ENCODE measurements around the gene CRTC3.
"Not testable (repeated sequence)": the region's sequence is repeated elsewhere in the genome, so short reads cannot be mapped to it uniquely, and the experiment has no call there.

The CRTC3 gene

DNA sequence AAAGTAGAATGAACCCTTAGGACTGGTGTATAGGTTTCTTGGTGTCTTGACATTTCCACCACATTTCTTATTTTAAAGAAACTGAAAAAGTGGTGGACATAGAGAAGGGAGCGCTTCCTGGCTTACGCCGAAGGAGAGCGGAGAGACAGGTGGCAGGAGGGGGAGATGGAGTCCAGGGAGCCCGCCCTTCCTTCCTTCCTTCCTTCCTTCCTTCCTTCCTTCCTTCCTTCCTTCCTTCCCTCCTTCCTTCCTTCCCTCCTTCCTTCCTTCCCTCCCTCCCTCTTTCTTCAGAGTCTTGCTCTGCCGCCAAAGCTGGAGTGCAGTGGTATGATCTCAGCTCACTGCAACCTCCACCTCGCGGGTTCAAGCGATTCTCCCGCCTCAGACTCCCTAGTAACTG is 143.6 kb downstream of the CRTC3 start:
- not testable (repeated sequence) for DNase-seq (ENCODE audit: low read depth, low spot score)

DNA sequence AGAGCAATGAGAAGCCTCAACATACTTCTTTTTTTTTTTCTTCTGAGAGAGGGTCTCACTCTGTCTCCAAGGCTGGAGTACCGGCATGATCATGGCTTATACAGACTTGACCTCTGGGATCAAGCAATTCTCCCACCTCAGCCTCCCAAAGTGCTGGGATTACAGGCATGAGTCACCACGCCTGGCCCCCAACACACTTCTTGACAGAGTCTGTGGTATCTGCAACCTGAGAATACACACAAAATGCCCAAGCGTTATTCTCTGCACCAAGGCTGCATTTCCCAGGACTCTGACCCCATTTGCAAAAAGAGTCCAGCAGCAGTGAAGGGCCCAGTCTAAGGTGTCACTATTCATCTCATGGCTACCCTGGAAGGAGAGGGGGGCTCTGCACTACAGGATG is 144.8 kb downstream of the CRTC3 start:
- peak; percentile 28 for DNase-seq (ENCODE audit: low read depth, low spot score)

DNA sequence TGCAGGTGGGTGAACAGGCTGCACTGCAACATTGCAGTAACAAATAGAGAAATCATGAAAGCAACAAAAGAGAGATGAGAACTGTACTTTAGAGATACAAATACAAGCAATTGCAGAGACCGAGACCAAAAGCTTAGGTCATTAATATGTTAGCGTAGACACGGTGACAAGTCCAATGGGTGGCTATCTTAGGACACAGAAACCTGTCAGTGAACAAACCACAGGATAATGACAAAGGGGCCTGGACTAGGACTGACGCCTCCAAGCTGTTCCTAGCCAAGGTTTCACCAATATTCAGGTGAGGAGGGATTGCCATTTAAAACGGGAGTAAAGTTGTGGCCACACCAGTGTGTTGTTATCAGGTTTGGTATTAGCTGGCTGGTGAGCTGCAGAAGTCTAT is 145.7 kb downstream of the CRTC3 start:
- no peak for DNase-seq (ENCODE audit: low read depth, low spot score)

DNA sequence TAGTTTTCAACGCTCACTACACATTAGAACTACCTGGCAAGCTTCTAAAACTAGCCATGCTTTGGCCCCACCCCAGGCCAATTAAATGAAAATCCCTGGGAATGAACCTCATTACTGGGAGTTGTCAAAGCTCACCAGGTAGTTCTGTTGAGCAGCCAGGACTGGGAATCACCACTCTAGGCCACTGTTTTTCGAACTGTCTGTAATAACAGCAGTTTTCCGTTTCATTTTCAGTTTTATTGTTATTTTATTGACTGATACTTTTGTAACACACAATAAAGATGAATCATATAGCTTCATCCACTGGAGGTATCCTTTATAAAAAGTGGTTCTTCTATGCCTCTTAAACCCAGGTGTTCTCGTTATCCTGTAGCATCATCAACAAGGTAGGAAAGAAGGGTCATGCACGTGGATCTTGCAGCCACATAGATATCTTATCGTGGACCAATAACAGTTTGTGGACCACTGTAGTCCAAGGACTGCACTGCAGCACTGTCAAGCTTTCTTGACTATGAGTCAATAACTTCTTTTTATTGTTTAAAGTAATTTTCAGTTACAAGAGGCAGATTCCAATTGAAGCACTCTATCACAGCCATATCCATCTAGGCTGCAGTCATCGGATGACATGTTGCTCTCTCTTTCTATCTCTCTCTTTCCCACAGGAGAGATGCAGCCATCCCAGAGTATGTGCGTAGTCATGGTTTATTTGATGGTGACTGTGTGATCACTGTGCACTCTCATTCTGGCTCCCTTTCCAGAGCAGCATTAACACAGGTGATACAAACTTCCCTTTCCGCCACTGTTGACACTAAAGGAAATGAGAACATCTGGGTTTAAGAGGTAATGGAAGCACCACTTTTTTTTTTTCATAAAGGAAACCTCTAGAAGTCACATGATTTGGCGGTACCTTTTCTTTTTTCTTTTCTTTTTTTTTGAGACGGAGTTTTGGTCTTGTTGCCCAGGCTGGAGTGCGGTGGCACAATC is 148.4 kb downstream of the CRTC3 start:
- DNase-seq (ENCODE audit: low read depth, low spot score), result no peak

DNA sequence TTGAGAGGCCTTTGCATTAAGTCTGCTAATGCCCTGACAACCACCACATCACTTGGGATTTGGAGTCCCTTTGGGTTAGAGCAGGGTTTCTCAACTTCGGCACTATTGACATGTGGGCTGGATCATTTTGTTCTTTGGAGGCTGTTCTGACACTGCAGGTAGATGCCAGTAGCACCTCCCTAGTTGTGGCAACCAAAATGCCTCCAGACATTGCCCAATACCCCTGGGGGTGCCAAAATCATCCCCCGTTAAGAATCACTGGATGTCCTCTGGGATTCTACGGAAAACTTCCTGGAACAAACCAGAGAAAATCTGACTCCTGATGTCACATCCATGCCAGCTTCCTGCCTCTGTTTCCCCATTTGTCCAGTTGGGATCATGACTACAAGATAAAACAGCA is 150.2 kb downstream of the CRTC3 start:
- DNase-seq (ENCODE audit: low read depth, low spot score), result no peak

DNA sequence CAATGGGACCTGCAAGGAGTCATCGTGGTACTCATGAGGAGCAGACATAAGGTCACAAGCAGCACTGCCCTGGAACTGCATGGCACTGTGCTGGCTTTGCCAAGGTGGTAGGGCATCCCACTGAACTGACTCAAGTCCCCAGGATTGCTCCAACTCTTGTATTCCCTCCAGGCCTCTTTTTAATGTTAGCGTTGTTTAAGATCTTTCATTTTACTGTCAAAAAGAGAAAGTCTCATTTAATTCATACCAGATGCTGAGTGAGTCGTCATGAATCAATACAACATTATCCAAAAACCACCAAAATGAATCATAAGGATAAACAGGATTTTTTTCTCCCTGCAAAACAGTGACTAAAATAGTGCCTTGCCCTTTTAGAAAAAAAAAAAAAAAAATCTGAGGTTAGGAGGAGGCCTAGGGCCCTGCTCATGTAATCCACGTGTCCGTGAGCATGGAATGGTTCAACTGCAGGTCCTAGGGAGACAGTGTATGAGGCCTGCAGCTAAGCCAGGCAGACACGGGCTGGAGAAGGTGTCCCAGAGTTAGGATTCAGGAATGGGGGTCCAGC is 150.7 kb downstream of the CRTC3 start:
- DNase-seq (ENCODE audit: low read depth, low spot score), result peak; percentile 56

DNA sequence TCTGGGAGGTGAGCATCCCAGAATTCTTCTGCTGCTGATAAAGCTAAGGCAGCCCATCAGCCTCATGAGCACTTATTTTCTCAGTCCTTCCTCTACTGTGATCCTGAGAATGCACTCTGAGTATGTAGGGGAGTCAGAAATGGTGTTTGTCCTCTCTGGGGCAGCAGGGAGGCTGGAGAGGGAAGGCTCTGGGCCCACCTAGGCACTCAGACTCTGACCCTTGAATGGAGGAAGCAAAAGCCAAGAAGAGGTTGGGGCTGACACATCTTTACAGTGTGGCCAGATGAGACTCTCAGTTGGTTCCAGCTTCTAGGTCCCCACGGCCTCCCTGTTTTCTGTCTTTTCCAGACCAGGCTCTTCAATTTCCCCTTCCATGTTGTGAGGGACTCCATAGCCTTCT is 151.3 kb downstream of the CRTC3 start:
- DNase-seq (ENCODE audit: low read depth, low spot score), result no peak

DNA sequence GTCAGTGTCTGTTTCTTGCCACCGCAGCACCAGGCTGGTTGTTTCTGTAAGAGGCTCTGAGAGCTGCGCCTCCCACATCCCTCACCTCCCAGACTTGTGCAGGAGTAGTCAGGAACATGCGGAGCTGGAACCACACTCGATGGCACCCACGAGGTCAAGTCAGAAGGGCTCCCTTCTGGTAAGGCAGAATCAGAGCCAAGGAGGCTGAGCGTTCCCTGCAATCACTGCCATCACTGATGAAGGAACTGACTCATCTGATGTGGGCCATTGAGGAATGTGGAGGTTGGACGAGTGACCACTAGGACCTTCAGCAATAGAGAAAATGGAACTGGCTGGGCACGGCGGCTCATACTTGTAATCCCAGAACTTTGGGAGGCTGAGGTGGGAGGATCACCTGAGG is 151.8 kb downstream of the CRTC3 start:
- peak; percentile 70 for DNase-seq (ENCODE audit: low read depth, low spot score)

DNA sequence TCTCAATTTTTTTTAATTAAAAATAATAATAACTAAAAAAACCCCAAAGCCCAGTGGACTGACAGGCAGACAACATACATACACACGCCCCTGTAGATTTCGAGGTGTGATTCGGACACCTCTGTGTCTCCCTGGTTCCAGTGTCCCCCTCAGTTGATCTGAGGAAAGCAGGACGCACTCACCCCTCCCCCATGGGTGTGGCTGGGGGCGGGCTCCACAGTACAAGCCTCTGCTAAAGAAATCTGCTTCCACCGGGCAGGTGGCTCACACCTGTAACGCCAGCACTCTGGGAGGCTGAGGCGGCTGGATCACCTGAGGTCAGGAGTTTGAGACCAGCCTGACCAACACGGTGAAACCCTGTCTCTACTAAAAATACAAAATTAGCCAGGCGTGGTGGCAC is 153.6 kb downstream of the CRTC3 start:
- no peak for DNase-seq (ENCODE audit: low read depth, low spot score)

DNA sequence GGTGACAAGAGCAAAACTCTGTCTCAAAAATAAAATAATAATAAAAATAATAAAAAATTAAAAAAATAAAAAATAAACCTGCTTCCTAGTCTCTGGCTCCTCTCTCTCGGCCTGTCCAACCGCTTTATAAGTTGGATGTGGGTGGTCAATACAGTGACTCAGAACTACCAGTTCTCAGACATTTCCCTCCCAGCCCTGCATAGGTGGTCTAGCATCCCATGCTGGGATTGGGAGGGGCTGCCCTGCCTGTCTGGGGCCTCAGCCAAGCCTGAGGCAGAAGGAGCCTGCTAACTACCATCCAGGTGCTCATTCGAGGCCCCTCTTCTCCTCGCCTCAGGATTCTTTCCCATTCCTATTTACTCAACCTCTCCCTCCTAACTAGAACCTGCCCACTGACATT is 154.2 kb downstream of the CRTC3 start:
- no peak for DNase-seq (ENCODE audit: low read depth, low spot score)

DNA sequence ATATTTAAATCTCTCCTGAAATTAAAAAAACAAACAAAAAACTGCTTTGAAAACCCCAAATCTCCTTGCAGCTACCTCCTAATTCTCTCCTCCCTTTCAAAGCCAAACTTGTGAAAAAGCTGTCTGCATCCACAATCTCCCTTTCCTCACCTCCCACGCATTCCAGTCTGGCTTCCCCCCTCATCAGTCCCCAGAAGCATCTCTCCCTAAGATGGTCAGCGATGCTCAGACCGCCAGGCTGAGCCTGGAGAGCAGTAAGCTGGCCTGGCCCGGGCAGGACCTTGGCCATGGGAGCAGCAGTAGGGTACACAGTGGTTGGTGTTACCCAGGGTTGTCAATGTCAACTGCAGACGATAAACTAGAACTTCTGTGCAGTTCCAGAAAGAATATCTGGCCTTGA is 154.6 kb downstream of the CRTC3 start:
- DNase-seq (ENCODE audit: low read depth, low spot score), result no peak

DNA sequence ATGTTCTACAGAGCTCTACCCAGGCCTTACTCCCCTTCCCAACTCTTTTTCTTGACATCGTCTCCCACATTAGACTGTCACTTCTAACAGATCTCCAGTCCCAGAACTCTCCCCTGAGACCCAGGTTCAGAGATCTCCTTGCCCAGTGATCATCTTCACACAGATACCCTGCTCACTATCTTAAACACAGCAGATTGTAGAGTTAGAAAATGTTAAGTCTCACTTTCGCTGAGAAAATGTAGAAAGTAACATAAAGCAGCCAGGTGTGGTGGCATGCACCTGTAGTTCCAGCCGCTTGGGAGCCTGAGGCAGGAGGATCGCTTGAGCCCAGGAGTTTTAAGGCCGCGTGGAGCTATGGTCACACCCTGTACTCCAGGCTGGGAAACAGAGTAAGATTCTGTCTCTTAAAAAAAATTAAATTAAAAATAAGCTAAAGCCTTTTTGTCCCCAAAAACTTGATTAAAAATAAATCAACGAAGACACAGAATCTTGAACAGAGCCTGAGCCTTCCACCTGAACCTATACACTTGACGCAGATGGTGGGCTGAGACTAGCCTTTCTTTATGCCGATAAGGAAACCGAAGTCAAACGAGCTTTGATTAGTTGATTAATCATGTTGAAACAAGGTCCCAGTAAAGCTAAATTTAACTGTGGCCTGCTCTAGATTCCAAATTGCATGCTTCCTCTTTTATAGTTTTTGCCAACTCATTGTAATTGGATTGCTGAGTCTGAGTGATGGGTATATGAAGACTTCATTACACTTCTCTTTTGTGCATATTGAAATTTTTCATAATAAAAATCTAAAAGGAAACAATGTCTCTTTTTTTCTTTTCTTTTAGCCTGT is 156.1 kb downstream of the CRTC3 start:
- DNase-seq (ENCODE audit: low read depth, low spot score), result no peak

DNA sequence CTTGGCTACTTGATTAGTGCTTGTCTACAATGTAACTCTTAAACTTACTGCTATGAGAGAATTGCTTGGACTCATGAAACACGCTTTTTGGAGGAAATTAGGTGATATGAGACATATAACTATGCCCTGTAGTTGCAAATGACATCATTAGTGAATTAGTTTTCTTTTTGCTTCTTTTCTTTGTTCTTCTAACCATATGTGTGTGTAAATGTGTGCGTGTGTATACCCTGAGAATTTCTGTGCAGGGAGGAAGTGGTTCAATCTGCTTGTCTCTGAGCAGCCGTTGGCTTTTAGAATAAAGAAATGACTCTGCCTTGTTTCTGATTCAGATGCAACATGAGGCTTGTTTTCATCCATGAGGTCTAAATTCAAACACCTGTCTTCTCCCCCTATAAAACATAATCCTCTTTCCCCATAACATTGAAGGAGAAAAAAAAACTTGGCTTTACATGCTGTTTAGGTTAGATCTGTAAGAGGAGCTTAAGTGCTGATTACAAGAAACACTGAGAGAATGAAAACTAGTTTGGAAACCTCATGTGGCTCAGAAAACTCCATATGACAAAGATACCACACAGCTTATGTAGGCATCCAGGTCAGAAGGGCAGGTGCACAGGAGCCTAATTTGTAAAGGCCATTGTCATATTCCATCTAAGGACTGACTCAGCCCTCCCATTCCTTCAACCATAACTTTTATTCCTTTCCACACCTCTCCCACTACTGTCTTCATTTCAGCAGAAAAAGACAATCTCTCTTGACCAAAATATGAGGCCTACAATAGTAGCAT is 156.9 kb downstream of the CRTC3 start:
- no peak for DNase-seq (ENCODE audit: low read depth, low spot score)

DNA sequence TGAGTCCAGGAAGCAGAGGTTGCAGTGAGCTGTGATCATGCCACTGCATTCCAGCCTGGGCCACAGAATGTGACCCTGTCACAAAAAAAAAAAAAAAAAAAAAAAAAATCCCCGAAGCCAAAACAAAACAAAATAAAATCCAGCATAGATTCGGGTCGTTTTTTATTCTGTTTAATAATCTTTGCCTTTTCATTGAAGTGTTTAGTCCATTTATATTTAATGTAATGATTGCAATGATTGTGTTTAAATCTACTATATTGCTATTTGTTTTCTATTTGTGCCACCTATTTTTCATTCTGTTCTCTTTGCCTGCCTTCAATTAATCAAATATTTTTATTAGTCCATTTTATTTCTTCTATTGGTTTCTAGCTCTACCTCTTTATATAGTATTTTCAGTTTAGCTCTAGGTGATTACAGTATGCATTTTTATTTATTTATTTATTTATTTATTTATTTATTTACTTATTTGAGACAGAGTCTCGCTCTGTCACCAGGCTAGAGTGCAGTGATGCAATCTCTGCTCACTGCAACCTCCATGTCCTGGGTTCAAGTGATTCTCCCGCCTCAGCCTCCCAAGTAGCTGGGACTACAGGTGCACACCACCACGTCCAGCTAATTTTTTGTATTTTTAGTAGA is 159.7 kb downstream of the CRTC3 start:
- DNase-seq (ENCODE audit: low read depth, low spot score), result not testable (repeated sequence)

DNA sequence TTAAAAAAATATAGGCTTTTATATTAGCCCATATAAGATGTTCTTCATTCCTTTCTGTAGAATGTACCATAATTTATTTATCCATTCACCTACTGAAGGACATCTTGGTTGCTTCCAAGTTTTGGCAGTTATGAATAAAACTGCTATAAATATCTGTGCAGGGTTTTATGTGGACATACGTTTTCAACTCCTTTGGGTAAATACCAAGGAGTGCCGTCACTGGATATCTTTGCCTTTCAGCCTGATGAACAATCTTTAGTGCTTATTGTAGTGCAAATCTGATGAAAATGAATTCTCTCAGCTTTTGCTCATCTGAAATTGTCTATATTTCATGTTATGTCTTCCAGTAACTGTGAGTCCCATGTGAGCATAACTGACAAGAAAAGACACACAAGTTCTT is 160.9 kb downstream of the CRTC3 start:
- DNase-seq (ENCODE audit: low read depth, low spot score), result no peak

DNA sequence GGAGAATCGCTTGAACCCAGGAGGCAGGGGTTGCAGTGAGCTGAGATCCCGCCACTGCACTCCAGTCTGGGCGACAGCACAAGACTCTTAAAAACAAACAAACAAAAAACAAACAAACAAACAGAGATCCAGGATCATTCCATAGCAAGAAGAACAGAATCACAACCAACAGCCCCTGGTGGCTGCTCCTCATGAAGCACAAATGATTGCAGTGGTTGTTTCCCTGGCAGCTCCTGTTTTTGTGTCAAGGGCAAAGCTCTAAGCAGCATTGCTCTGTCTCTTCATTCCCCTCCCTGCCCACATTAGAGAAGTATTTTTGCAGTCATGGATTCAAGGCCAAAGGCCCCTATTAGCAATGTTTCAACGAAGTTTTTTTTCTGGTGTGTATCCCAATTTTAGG is 161.6 kb downstream of the CRTC3 start:
- no peak for DNase-seq (ENCODE audit: low read depth, low spot score)

DNA sequence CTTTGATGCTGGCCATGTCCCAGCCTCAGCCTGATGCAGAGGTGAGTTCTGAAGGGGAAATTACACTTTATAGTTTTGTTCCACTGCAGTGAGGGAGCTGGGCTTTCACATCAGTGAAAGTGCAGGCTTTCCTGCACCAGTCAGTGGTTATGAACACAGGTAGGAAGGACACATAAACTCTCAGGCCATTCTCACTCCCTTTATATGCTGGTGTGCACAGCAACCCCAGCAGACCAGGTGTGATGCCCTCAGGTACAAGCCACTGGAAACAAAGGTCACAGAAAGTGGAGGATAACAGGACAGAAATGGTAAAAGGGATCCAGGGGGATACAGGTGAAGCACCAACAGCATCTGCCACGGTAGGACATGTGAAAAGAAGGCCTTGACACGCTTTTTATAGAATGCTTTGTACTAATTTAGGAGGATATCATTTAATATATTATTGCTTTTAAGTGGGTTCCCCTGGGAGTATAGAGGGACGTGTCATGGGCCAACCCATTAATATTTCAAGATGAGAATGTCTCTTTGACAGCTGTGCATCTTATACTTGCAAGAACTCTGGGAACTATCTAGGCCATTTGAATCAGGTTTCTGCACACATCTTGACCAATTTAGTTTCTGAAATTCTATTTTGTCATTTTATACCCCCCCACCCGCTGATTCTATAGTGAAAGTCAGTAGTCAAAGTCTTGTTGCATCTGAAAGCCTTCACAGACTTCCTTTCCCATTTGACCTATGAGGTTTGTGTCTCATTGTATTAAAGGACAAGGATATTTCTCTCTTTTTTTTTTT is 162.5 kb downstream of the CRTC3 start:
- DNase-seq (ENCODE audit: low read depth, low spot score), result no peak

All from astrocyte of the hippocampus (primary cell).